GM21786 (cell line): Measurements from ENCODE around the gene SDK1.
"Not testable (repeated sequence)": the region's sequence is repeated elsewhere in the genome, so short reads cannot be mapped to it uniquely, and the experiment has no call there.

Source experiments
- ATAC-seq: cut with Tn5 transposase; IDR thresholded peaks from one replicate; pipeline ENCODE4 v1.9.1; 2021; ENCODE audit not compliant: unreplicated experiment

SDK1 gene

GRCh38 chr7:4208586-4208985 is 907.5 kb downstream of the SDK1 start:
- no peak for ATAC-seq

- no peak for ATAC-seq
These were observed 908.1 kb downstream of the SDK1 start for GRCh38 chr7:4209126-4209525.

GRCh38 chr7:4209966-4210365 is 908.9 kb downstream of the SDK1 start:
- no peak for ATAC-seq

- ATAC-seq = no peak
These were observed 909.8 kb downstream of the SDK1 start for GRCh38 chr7:4210821-4211220.

GRCh38 chr7:4211261-4211660 is 910.2 kb downstream of the SDK1 start:
- no peak for ATAC-seq

GRCh38 chr7:4212376-4212775 is 911.3 kb downstream of the SDK1 start:
- ATAC-seq = no peak

- no peak for ATAC-seq
These were observed 913.5 kb downstream of the SDK1 start for GRCh38 chr7:4214291-4215155.

- ATAC-seq = no peak
These were observed 914.2 kb downstream of the SDK1 start for GRCh38 chr7:4215176-4215720.

GRCh38 chr7:4216016-4216415 is 915.0 kb downstream of the SDK1 start:
- no peak for ATAC-seq

GRCh38 chr7:4217126-4217660 is 916.1 kb downstream of the SDK1 start:
- not testable (repeated sequence) for ATAC-seq

GRCh38 chr7:4218481-4218880 is 917.4 kb downstream of the SDK1 start:
- no peak for ATAC-seq

GRCh38 chr7:4220011-4220410 is 919.0 kb downstream of the SDK1 start:
- ATAC-seq = no peak

- no peak for ATAC-seq
These were observed 920.0 kb downstream of the SDK1 start for GRCh38 chr7:4221043-4221442.

GRCh38 chr7:4222676-4223075 is 921.6 kb downstream of the SDK1 start:
- no peak for ATAC-seq

- no peak for ATAC-seq
These were observed 924.3 kb downstream of the SDK1 start for GRCh38 chr7:4225361-4225771.

GRCh38 chr7:4225881-4226523 is 925.0 kb downstream of the SDK1 start:
- ATAC-seq = no peak

- no peak for ATAC-seq
These were observed 925.5 kb downstream of the SDK1 start for GRCh38 chr7:4226524-4226882.

- no peak for ATAC-seq
These were observed 926.3 kb downstream of the SDK1 start for GRCh38 chr7:4227105-4228010.

GRCh38 chr7:4230352-4230751 is 929.3 kb downstream of the SDK1 start:
- no peak for ATAC-seq

GRCh38 chr7:4233146-4233545 is 932.1 kb downstream of the SDK1 start:
- no peak for ATAC-seq
